ENCODE data around the gene LAMA2. TPM values are rescaled to one million over a fixed set of nuclear protein-coding genes. Genes with fewer than 3 reads are reported as not detected.

LAMA2 gene
- total RNA-seq, 1 experiment from 2014 or later = 8.2 TPM

GRCh38 chr6:129565366-129565765 is 682.4 kb downstream of the LAMA2 start:
- Histone ChIP-seq H3K9me3 (ENCODE audit: control insufficient read depth in 1 of 2, insufficient read depth in 1 of 2, low read depth in 1 of 2, low read length in 2 of 2) (no peaks in the 10 kb centered on the region), H3K27ac (ENCODE audit: low read depth, low read length) (no peak overlapping the region), H3K36me3 (ENCODE audit: control insufficient read depth in 1 of 2, insufficient read depth in 2 of 2, low read length in 2 of 2) (no peaks in the 10 kb centered on the region), H4K20me1 (ENCODE audit: insufficient read depth) (no peaks in the 10 kb centered on the region), H3K9me2 (ENCODE audit: insufficient read depth) (no peaks in the 10 kb centered on the region), H3K4me3 (replicated peaks in 1 of 2; ENCODE audit: low read depth in 1 of 2, low read length in 2 of 2) (no peak overlapping the region), H3K79me2 (ENCODE audit: insufficient read depth, low read length) (no peaks in the 10 kb centered on the region), H2AFZ (ENCODE audit: low read depth, low read length, poor library complexity, severe bottlenecking) (no peak overlapping the region), H3K9ac (ENCODE audit: low read length) (no peak overlapping the region), H3K4me2 (ENCODE audit: low read length) (no peak overlapping the region), H3K27me3 (ENCODE audit: insufficient read depth, low read length) (no peaks in the 10 kb centered on the region), H3K4me1 (ENCODE audit: control insufficient read depth in 1 of 2, insufficient read depth in 2 of 2, low read length in 2 of 2) (peaks cover 2 to 29% of the 10 kb centered on the region in 2 experiments; a peak in 2 of 4 replicates)
- ATAC-seq (no peak), DNase-seq (ENCODE audit: low read depth, low spot score) (no peak)
- ChIA-PET CTCF (interaction anchor here (3.8 kb wide), 1 partner anchor 64 kb away, joined by 45 read pairs; no protein-coding TSS in a partner anchor), POLR2A (interaction anchor here (1.0 to 2.7 kb wide), 2 partner anchors 64 to 66 kb away, joined by 4 to 12 read pairs; no protein-coding TSS in a partner anchor), RAD21 (ENCODE audit: low non-redundant PET in 1 of 2, low total read pairs in 2 of 2, uncharacterized antibody in 2 of 2, unreplicated experiment in 2 of 2) (interaction anchor here in 1 of 2 experiments (1.6 kb wide), 1 partner anchor 65 kb away, joined by 3 read pairs; no protein-coding TSS in a partner anchor)
- intact Hi-C loops (cut with micrococcal nuclease) = no loop called here
- BruUV-seq (replicated peaks) = no TSS peak
- no peak for TF ChIP-seq SP1 (IDR thresholded peaks at IDR 0.05; ENCODE audit: low read depth)
- no peak for TF ChIP-seq RAD21 (IDR thresholded peaks at IDR 0.05; ENCODE audit: low read depth)
- TF ChIP-seq JUND (IDR thresholded peaks at IDR 0.05) = no peak
- TF ChIP-seq, protein P1, sequence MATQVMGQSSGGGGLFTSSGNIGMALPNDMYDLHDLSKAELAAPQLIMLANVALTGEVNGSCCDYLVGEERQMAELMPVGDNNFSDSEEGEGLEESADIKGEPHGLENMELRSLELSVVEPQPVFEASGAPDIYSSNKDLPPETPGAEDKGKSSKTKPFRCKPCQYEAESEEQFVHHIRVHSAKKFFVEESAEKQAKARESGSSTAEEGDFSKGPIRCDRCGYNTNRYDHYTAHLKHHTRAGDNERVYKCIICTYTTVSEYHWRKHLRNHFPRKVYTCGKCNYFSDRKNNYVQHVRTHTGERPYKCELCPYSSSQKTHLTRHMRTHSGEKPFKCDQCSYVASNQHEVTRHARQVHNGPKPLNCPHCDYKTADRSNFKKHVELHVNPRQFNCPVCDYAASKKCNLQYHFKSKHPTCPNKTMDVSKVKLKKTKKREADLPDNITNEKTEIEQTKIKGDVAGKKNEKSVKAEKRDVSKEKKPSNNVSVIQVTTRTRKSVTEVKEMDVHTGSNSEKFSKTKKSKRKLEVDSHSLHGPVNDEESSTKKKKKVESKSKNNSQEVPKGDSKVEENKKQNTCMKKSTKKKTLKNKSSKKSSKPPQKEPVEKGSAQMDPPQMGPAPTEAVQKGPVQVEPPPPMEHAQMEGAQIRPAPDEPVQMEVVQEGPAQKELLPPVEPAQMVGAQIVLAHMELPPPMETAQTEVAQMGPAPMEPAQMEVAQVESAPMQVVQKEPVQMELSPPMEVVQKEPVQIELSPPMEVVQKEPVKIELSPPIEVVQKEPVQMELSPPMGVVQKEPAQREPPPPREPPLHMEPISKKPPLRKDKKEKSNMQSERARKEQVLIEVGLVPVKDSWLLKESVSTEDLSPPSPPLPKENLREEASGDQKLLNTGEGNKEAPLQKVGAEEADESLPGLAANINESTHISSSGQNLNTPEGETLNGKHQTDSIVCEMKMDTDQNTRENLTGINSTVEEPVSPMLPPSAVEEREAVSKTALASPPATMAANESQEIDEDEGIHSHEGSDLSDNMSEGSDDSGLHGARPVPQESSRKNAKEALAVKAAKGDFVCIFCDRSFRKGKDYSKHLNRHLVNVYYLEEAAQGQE (IDR thresholded peaks at IDR 0.05; ENCODE audit: low read depth) = no peak
- no peak for TF ChIP-seq SIN3A (IDR thresholded peaks at IDR 0.05; ENCODE audit: low read depth)
- no peak for TF ChIP-seq CEBPB (IDR thresholded peaks at IDR 0.05; ENCODE audit: low read depth)
